Measurements from ENCODE around the gene PRKG1. TPM values are rescaled to one million over a fixed set of nuclear protein-coding genes. Genes with fewer than 3 reads are reported as not detected.

PRKG1 gene
- total and polyA plus RNA-seq, 2 of the 8 experiments (the other 6 are each of a cell fraction or from before 2014, with no cell fraction given): 4.2 to 15.2 TPM

DNA sequence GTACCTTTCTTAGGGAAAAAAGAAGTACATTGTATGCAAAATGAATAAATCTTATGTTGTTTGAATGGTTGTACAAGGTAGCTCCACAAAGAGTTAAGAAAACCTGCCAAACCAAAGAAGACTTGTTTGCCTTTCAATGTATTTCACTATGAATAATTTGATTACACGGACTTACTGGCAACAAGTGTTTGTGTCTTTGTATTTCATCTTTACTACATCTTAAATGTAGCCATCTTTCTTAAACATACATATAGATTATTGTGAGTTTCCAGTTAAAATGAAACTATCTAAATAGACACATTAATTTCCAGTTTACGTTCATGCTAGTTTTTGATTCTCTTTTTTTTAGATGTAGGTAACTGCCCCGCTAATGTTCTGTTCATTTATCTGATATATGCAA is 2.8 kb downstream of the PRKG1 start:
- Histone ChIP-seq H3K23me2 (ENCODE audit: low read depth, low read length) (peaks cover 15% of the 10 kb centered on the region), H4K20me1 (replicated peaks in 1 of 2; ENCODE audit: control insufficient read depth in 1 of 2, insufficient read depth in 2 of 2, low read length in 2 of 2) (no peaks in the 10 kb centered on the region), H4K91ac (replicated peaks; ENCODE audit: insufficient read length, low read length) (no peak overlapping the region), H3K23ac (ENCODE audit: insufficient read length) (no peak overlapping the region), H3K79me1 (ENCODE audit: low read depth, low read length) (no peaks in the 10 kb centered on the region), H4K8ac (ENCODE audit: extremely low read depth, insufficient read depth, low read length) (no peak overlapping the region), H3K9me3 (ENCODE audit: insufficient read depth in 2 of 2, low read depth in 1 of 2, low read length in 1 of 2) (no peaks in the 10 kb centered on the region), H2BK20ac (ENCODE audit: low read length) (no peak overlapping the region), H3K56ac (replicated peaks; ENCODE audit: insufficient read length, low read depth, low read length) (no peak overlapping the region), H3K27ac (ENCODE audit: low read depth, low read length) (no peak overlapping the region), H2AK5ac (ENCODE audit: low read depth, low read length) (no peak overlapping the region), H2BK12ac (ENCODE audit: low read depth, low read length) (no peak overlapping the region), H3K36me3 (ENCODE audit: control insufficient read depth in 2 of 4, insufficient read depth in 4 of 4, low read length in 3 of 4) (no peaks in the 10 kb centered on the region), H3K18ac (ENCODE audit: extremely low read depth, low read length) (no peak overlapping the region), H3K79me2 (ENCODE audit: control insufficient read depth in 1 of 2, insufficient read depth in 2 of 2, low read length in 2 of 2) (peaks cover 0 to 43% of the 10 kb centered on the region in 2 experiments; a peak in 3 of 4 replicates), H3K4me2 (ENCODE audit: insufficient read depth in 1 of 2, low read depth in 2 of 2, low read length in 2 of 2) (peak overlapping the region; percentile 93 to 95; a peak in 3 of 4 replicates), H3K9ac (replicated peaks in 1 of 4; ENCODE audit: extremely low read depth in 1 of 4, low read depth in 3 of 4, low read length in 3 of 4) (no peak overlapping the region), H3K4me3 (ENCODE audit: extremely low read depth in 1 of 4, insufficient read depth in 2 of 4, low read depth in 3 of 4, low read length in 4 of 4) (peak overlapping the region in 1 of 4 experiments; percentile 78; a peak in 2 of 8 replicates), H2BK5ac (ENCODE audit: low read depth, low read length) (no peak overlapping the region), H3K14ac (ENCODE audit: insufficient read length) (no peak overlapping the region), H2BK15ac (ENCODE audit: low read length) (no peak overlapping the region), H3K4ac (replicated peaks; ENCODE audit: insufficient read length, low read depth, low read length) (no peak overlapping the region), H2BK120ac (replicated peaks; ENCODE audit: low read depth, low read length) (no peak overlapping the region), H3K27me3 (replicated peaks in 1 of 4; ENCODE audit: control insufficient read depth in 3 of 4, extremely low read depth in 1 of 4, insufficient read depth in 3 of 4, low read length in 3 of 4) (0 out of 7 replicates have a peak, but pooled peaks cover 0 to 2% (median 0%) of the 10 kb centered on the region in 4 experiments), H2AFZ (ENCODE audit: low read length) (no peak overlapping the region), H4K5ac (ENCODE audit: insufficient read length, low read depth, low read length) (no peak overlapping the region), H3K4me1 (replicated peaks in 1 of 4; ENCODE audit: control insufficient read depth in 3 of 4, insufficient read depth in 4 of 4, low read length in 3 of 4) (peaks cover 6 to 28% (median 12%) of the 10 kb centered on the region in 4 experiments; a peak in 5 of 7 replicates)
- no peak for FAIRE-seq
- CTCF ChIA-PET (ENCODE audit: partially characterized antibody): interaction anchor here (0.7 to 1.5 kb wide), 5 partner anchors 14 to 292 kb away, joined by 3 to 4 read pairs (median 3); no protein-coding TSS in a partner anchor
- WGBS, 2 experiments (ENCODE audit: extremely low coverage in 1 of 2, insufficient coverage in 1 of 2, insufficient read length in 1 of 2, insufficient replicate concordance in 2 of 2, low coverage in 1 of 2, low lambda C conversion rate in 2 of 2, missing lambda C conversion rate in 1 of 2): 86% methylated on average over 3 of the region's 3 CpGs; no CpG with 5 or more reads in 1 of the 2 experiments
- POLR2A ChIA-PET (ENCODE audit: partially characterized antibody): no interaction called here
- TF ChIP-seq SUZ12 (IDR thresholded peaks at IDR 0.05; ENCODE audit: low read length) (no peak), CREB1 (IDR thresholded peaks at IDR 0.05) (no peak), CTBP2 (IDR thresholded peaks at IDR 0.05; ENCODE audit: borderline replicate concordance, insufficient read depth, insufficient read length, low read length) (no peak), PHF8 (conservative IDR thresholded peaks at IDR 0.05; ENCODE audit: low read depth, low read length) (no peak), TBP (IDR thresholded peaks at IDR 0.05; ENCODE audit: low read depth, low read length) (no peak), POLR2AphosphoS5 (IDR thresholded peaks at IDR 0.05; ENCODE audit: low read depth, low read length) (no peak), MAFK (IDR thresholded peaks at IDR 0.05; ENCODE audit: low read depth, low read length) (no peak), SIN3A (conservative IDR thresholded peaks at IDR 0.05 in 1 of 2, IDR thresholded peaks at IDR 0.05 in 1 of 2; ENCODE audit: low read depth in 1 of 2, low read length in 2 of 2) (no peak), BCL11A (IDR thresholded peaks at IDR 0.05; ENCODE audit: low read depth in 2 of 2, low read length in 2 of 2) (no peak), EGR1 (IDR thresholded peaks at IDR 0.05; ENCODE audit: borderline replicate concordance, low read depth, low read length) (no peak), JUN (IDR thresholded peaks at IDR 0.05; ENCODE audit: low read depth, low read length) (no peak)
- no peak for DNase-seq (ENCODE audit: low read depth in 1 of 2, low spot score in 2 of 2)

Data from H1 (cell line).